CD4-positive, alpha-beta T cell treated with Interleukin-4 for 1 hour (primary cell): Measurements from ENCODE around the gene ATG4A.

Source experiments
- DNase-seq, 2 donors: peaks; one replicate each; pipeline ENCODE4 v3.0.0-alpha.2; 2020 to 2022

The ATG4A gene

GRCh38 chrX:108171671-108172070 lies 80.1 kb downstream of the ATG4A start:
- no peak for DNase-seq

GRCh38 chrX:108173874-108174273 lies 82.3 kb downstream of the ATG4A start:
- DNase-seq = no peak

- no peak for DNase-seq
These were observed 86.0 kb downstream of the ATG4A start for GRCh38 chrX:108177351-108178142.

- DNase-seq = no peak
These were observed 86.5 kb downstream of the ATG4A start for GRCh38 chrX:108178143-108178498.

GRCh38 chrX:108186811-108187210 lies 95.2 kb downstream of the ATG4A start:
- no peak for DNase-seq

- DNase-seq = no peak
These were observed 106.8 kb downstream of the ATG4A start for GRCh38 chrX:108198420-108198819.

- DNase-seq = no peak
These were observed 107.5 kb downstream of the ATG4A start for GRCh38 chrX:108199041-108199440.

- DNase-seq = no peak
These were observed 108.1 kb downstream of the ATG4A start for GRCh38 chrX:108199691-108200090.

GRCh38 chrX:108203540-108203939 lies 112.0 kb downstream of the ATG4A start:
- DNase-seq = no peak
